GM11168 (cell line): ENCODE data around the gene LETMD1.
"Not testable (repeated sequence)": the region's sequence is repeated elsewhere in the genome, so short reads cannot be mapped to it uniquely, and the experiment has no call there.

Experiments used
- in situ Hi-C: fragments of 300-500 bp; cut with MboI; formaldehyde crosslinking; loops from one replicate; pipeline ENCODE4 v1.12.0; 2022; ENCODE audit warnings: low sequenced_read_pairs; ENCODE audit not compliant: unreplicated experiment

Gene LETMD1, protein sequence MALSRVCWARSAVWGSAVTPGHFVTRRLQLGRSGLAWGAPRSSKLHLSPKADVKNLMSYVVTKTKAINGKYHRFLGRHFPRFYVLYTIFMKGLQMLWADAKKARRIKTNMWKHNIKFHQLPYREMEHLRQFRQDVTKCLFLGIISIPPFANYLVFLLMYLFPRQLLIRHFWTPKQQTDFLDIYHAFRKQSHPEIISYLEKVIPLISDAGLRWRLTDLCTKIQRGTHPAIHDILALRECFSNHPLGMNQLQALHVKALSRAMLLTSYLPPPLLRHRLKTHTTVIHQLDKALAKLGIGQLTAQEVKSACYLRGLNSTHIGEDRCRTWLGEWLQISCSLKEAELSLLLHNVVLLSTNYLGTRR

DNA sequence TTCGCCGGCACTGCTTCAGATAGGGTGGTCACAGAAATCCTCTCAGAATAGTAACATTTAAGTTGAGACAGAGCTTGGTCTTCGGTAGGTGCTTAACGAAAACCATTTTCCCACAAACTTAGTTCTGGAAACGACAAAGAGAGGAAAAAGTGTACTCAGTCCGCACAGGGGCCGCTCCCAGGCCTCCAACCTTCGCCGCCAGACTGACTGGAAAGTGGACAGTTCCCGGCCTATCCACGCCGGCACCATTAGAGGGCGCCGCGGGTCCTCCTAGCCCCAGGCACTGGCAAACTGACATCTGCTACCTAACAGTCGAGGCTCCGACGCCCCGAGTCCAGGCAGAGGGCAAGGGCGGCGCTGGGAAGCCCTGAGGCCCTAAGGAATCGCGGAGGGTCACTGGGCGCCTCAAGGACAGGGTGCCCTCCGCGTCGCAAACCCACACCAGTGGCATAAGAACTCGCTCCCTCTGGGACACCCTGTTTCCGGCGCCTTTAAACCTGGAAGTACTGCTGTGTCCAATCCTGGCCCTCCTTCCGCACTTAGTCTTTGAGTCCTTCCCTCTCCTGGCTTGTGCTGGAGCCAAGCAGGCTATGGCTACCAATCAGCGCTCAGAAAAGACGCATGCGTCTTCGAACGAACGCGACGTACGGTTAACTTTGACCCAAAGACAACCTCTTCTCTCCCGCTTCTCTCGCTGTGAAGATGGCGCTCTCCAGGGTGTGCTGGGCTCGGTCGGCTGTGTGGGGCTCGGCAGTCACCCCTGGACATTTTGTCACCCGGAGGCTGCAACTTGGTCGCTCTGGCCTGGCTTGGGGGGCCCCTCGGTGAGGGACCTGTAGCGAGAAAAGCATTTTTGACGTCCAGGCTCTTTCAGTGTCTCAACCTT lies at the start of gene LETMD1:
Gene LETMD1 (plus strand): TSS at position 673 of the 886 bp plus-strand sequence. CDS start 30 bp downstream, at position 703.
- in situ Hi-C loops = no loop called here

DNA sequence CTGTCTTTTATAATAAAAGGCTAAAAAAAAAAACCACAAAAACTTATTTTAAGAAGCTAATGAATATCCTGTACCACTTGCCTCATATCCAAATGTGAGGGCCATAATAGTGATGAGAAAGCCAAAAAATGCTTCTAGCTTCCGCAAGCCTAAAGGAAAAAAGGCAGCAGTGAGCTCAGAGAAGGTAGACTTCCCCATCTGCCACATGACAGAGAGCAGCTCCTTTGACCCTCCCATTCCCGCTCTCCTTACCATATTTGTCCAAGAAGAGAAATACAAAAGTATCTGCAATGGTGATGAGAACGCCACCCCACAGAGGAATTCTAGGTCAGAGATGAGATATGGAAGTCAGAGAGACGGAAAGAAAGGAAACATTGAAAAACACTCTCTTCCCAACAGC lies 49.0 kb upstream of the LETMD1 start:
- in situ Hi-C loops = loop anchor here (5.0 kb wide), 1 partner anchor 172 kb away; no protein-coding TSS in a partner anchor

DNA sequence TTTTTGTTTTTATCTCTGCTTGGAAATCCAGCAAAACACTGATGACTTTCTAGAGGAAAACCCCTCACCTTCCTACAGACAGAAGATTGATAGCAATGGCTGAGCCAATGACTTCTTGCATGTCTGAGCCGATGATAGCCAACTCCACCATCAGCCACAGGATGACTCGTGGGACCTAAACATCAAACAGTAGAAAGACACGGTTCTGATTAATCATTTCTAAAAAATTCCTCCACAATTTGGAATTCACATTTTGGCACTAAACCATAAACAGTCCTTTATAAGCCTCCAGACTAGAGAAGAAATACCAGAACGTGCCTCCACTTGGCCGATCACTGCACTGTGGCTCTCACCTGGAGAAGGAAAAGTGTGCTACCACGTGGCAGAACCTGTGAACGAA lies 47.9 kb upstream of the LETMD1 start:
- in situ Hi-C loops = no loop called here

DNA sequence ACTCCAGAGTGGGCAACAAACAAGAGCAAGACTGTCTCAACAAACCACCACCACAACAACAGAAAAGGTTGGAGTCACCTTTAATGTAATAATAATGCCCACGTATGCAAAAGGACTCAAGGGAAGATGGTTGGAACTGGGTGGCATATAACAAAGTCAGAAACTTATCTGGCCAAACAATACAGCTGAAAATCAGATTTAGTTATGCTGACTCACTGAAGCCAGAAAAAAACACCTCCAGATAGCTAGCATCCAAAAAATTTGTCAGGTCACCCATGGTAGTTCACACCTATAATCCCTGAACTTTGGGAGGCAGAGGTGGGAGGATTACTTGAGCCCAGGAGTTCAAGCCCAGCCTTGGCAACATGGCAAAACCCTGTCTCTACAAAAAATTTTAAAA lies 46.3 kb upstream of the LETMD1 start:
- in situ Hi-C loops = no loop called here

DNA sequence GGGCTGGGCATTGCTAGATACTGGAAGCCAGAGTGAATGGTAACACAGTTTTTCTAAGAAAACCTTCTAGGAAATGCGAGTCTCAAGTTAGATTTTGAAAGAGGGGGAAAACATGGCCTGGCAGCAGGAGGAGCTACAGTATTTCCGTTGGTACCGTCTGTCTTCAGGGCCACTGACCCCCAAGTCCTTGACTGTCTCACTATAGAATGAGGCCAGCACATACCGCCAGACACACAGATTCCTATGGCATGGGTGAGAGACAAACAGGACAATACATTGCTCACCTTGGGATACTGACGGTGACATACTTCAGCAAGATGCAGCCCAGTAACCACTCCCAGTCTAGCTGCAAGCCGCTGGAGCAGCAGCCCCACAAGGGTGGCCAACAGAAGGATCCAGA lies 43.6 kb upstream of the LETMD1 start:
- in situ Hi-C loops = no loop called here

DNA sequence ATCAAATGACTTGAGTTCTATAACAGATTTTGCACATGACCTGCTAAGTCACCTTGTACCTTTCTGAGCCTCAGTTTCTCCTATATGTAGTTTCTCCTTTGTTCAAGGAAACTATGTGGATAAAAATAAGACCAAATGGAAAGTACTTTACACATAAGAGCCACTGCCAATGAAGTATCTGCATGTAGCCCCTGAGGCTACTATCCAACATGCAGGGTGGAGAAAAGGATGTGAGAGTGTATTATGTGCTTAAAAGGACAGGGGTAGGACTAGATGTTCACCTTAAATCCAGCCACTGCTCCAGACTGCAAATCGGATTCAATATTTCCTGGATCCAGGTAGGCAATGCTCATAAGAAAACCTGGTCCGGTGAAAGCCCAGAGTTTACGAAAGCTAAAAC lies 43.1 kb upstream of the LETMD1 start:
- in situ Hi-C loops = no loop called here

DNA sequence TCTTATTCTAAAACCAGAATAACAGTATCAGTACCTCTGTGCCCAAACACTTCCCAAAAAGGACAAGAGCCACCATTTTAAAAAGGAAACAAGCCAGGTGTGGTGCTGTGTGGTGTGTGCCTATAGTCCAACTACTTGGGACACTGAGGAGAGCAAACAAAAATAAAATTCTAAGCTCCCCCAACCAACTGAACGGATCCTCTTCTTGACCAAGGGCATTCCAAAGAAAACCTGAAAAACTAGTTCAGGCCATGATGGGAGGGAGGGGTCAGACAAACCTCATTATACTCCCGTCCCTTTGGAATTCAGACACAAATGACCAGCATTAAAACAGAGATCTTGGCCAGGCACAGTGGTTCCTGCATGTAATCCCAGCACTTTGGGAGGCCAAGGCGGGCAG lies 42.5 kb upstream of the LETMD1 start:
- in situ Hi-C loops = no loop called here

DNA sequence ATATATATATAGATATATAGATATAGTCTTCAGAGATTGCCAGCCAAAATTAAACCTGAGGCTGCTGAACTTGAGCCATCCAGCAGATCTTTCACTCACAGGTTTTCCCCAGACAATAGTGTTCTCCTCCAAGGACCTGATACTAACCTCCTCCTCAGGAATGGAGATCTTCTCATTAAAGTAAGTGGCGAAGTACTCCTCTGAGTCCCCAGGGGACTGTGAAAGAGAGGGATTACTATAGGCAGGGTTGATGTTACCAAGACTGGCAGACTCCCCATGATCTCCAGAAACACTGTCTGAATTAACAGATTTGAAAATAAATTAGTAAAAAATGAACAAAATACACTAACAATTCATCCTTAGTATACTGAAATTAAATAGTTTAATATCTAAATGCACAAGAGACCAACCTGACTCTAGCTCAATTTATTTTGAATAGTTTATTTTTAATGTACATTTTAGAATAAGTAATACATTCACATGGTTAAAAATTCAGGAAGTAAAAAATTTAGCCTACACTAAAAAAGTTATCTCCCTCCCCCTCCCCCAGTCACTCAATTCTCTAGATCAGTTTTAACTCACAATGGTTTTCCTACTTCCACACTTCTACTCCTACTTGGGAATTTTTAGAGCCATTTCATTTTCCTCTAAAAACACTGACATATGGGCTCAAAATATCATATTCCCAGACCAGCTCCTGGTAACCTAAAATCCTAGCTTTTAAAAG lies 39.6 kb upstream of the LETMD1 start:
- in situ Hi-C loops = no loop called here

DNA sequence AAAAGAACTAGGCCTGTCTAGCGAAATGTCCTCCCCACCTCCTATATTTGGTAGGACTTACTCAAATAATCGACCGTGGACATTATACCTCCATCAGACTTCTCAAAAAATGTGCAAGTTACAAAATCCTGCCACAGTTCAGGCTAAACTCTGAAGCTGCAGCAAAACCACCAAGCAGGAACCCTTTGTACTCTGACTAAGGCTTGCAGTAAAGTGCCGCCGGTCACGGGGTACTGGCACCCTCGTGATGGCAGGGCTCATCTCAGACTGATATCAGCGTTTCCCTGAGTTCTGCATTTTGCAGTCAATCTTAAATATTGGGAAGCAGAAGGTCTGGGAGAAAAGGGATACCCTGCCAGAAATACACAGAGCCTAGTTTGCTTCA lies 39.1 kb upstream of the LETMD1 start:
- in situ Hi-C loops = no loop called here

DNA sequence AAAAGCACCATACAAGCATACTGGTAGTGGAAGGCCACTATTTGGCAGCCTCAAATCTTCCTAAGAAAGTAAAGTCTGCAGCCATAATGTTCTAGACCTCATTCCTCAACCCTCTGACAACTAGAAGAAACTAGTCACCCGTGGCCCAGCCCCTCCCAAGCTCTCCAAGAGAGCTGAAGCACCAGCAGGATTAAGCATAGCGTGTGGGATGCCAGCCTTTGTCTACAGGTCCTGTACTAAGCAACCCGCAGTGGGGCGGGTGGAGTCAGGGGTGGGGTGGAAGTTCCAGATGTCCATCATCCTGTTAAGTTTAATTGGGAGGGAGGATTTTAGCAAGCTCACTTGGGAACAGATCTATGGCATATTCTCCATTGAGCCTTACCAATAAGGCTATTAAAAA lies 36.2 kb upstream of the LETMD1 start:
- in situ Hi-C loops = no loop called here

DNA sequence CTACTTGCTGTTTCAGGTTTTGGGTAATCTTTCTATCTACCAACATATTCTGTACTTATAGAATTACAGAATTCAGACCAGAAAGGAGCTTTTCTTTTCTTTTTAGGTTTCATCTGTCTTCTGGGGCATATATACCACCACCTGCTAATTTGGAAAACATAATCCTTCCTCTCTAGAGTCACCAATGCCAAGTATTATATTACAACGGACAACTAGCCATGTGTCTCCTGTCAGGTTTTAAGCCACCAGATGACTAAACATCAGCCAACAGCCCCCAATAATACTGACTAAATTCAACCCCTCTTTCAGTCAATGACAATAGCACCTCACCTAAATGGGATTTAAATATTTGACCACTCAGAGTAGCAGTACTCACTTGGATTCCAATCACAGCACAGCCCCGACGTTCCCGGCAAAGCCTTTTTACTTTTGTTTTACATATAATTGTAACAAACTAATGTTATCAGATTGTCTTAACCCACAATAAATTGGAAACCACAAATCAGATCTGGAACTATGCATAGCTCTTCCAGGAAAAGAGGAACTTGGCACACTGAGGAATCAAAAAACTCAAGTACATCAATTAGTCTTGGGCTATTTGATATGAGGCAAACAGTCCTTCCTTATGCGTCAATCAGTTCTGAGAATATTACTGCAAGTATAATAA lies 35.4 kb upstream of the LETMD1 start:
- in situ Hi-C loops = no loop called here

DNA sequence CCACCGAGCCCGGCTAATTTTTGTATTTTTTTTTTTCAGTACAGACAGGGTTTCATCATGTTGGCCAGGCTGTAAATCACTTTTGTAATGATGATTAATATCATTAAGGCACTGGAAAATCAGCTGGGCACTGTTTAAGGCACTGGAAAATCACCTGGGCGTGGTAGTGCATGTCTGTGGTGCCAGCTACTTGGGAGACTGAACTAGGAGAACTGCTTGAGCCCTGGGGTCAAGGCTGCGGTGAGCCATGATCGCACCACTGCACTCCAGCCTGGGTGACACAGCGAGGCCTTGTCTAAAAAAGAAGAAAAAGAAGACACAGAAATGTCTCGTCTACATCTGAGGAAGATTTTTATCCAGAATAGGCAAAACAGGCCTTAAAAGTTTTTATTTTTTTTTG lies 34.7 kb upstream of the LETMD1 start:
- in situ Hi-C loops = no loop called here

DNA sequence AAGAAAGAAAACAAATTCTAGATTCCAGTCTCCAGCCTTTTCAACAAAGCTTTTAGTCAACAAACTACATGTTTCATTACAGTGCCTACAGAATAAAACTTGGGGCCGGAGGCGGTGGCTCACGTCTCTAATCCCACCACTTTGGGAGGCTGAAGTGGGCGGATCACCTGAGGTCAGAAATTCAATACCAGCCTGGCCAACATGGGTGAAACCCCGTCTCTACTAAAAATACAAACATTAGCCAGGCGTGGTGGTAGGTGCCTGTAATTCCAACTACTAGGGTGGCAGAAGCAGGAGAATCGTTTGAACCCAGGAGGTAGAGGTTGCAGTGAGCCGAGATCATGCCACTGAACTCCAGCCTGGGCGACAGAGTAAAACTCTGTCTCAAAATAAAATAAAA lies 33.7 kb upstream of the LETMD1 start:
- in situ Hi-C loops = not testable (repeated sequence)

DNA sequence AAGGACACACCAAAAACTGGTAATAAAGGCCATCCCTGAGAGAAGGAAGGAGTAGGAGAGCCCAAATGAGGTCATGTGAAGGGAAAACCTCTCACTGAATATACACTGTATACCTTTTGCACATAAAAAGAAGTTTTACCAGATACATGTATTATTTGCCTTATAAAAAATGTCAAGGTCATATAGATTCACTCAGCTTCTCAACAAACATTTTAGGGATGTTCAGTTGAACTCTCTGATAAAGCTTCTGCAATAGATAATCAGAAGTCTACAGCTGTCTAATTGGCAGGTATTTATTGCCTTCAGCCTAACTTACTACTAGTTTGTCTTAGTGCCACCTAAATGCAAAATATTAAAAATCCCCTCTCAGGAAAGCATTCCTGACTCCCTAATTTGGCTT lies 30.7 kb upstream of the LETMD1 start:
- in situ Hi-C loops = no loop called here

DNA sequence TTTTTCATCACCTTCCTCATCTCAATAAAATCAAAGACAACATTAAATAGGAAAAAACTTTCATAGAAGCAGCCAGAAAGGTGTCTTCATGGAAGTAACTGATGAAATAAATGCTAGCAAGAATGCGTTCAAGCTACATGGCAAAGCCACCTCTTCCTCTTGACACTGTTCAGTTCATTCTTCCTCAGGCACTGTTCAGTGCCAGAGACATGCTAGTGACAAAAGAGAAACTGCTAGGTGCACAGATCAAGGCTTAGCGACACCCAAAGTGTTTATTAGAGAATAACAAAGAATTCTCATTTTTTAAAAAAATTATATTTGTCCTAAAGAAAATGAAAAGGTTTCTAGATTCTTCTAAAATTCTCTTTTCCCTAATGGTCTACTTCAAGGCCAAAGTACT lies 29.2 kb upstream of the LETMD1 start:
- in situ Hi-C loops = no loop called here

DNA sequence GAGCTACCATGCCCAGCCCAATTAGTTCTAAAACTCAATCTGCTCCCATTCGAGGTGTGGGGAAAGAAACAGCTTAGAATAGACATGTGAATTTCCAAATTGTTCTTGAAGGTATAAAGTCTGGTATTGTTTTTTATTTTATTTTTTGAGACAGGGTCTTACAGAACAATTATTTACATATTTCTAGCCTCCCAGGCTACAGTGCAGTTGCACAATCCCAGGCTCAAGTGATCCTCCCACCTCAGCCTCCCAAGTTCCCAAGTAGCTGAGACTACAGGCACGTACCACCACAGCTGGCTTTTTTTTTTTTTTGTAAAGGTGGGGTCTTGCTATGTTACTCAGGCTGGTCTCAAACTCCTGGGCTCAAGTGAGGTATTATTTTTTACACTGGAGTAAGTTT lies 28.2 kb upstream of the LETMD1 start:
- in situ Hi-C loops = no loop called here

DNA sequence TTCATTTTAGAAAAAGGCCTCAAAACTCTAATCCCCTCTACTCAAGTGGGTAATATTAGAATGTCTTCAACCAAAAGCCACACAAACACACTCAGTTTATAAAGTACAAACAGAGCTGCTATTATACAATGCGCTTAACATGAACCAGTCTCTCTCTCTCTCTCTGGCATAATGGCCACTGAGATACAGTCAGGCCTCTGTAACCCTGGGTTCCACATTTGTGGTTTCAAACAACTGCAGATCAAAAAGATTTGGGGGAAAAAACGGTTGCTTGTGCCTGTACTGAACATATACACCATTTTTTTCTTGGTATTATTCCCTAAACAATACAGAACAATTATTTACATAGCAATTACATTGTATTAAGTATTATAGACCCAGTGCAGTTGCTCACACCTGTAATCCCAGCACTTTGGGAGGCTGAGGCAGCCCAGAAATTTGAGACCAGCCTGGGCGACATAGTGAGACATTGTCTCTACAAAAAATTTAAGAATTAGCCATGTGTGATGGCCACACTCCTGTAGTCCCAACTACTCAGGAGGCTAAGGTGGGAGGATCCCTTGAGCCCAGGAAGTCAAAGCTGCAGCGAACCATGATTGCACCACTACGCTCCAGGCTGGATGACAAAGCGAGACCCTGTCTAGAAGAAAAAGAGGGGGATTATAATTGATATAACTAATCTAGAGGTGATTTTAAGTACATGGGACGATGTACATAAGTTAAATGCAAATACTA lies 27.5 kb upstream of the LETMD1 start:
- in situ Hi-C loops = no loop called here

DNA sequence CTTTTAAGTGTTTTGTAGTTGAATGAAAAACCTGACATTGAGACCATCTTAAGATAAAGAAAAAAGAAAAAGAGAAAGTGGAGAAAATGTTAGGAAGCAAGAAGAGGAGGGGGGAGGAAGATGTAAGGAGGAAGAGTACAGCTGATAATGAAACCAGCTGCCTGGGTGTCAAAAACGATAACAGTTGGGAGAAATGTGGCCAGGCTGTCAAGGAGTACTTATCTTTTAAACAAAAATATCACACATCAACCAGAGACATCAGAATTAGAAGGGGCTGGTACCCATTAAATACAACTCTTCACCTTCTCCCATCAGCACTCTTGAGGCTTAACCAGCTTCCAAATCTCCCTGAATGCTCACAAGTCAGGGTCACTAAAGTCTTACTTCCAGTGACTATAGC lies 26.4 kb upstream of the LETMD1 start:
- in situ Hi-C loops = no loop called here

DNA sequence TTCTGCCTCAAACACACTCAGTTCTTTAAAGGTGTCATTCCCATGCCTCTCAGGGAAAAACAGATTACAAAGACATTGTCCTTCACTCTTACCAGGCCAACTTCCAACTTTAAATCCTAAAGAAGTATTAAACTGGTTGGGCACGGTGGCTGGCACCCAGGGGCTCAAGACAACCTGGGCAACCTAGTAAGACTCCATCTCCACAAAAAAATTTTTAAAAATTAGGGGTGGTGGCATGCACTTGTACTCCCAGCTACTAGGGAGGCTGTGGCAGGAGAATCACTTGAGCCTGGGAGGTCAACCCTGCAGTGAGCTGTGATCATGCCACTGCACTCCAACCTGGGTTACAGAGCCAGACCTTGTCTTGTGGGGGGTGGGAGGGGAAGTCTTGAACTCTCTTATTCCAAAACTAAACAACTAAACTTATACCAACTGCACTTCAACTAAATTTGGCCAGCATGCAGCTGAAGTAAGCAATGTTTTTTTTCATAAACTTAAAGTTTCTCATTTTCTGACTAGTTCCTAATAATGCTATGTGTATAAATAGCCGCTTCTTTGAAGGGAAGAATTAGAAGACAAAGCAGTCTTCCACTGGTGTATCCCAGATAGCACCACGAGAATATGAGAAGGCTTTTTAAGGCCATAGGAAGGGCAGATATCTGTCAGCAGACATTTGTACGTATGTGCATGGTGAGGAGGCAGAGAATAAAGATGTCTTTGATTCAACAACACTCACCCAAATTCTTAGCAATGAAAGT lies 24.3 kb upstream of the LETMD1 start:
- in situ Hi-C loops = no loop called here
